Activated CD8-positive, alpha-beta memory T cell treated with anti-CD3 and anti-CD28 coated beads, Interleukin-2, amount 50 U/mL, for 24 hours (primary cell): ENCODE measurements around the gene VNN1.
"Not testable (repeated sequence)": the region's sequence is repeated elsewhere in the genome, so short reads cannot be mapped to it uniquely, and the experiment has no call there.

ENCODE experiments used
- DNase-seq: peaks from one replicate; pipeline ENCODE4 v3.0.0-alpha.2; 2020; ENCODE audit errors: extremely low read depth

VNN1 gene

GRCh38 chr6:132673376-132674094 lies 40.3 kb downstream of the VNN1 start:
- no peak for DNase-seq

- no peak for DNase-seq
Measured at GRCh38 chr6:132671295-132671694, 42.6 kb downstream of the VNN1 start.

- no peak for DNase-seq
Measured at GRCh38 chr6:132669690-132670291, 44.1 kb downstream of the VNN1 start.

GRCh38 chr6:132666118-132666517 lies 47.7 kb downstream of the VNN1 start:
- no peak for DNase-seq

- no peak for DNase-seq
Measured at GRCh38 chr6:132664309-132665034, 49.4 kb downstream of the VNN1 start.

GRCh38 chr6:132663661-132664060 lies 50.2 kb downstream of the VNN1 start:
- no peak for DNase-seq

- no peak for DNase-seq
Measured at GRCh38 chr6:132661906-132662305, 51.9 kb downstream of the VNN1 start.

- DNase-seq, result no peak
Measured at GRCh38 chr6:132659082-132659481, 54.8 kb downstream of the VNN1 start, which contains the start of gene TAAR1. Gene TAAR1, minus strand, starts transcription at chr6:132659182. Its CDS starts 13,179 bp downstream, at chr6:132646003.

- DNase-seq, result no peak
Measured at GRCh38 chr6:132651062-132651461, 62.8 kb downstream of the VNN1 start.

GRCh38 chr6:132650429-132650828 lies 63.4 kb downstream of the VNN1 start:
- DNase-seq, result no peak

GRCh38 chr6:132648828-132649227 lies 65.0 kb downstream of the VNN1 start:
- DNase-seq, result no peak

GRCh38 chr6:132648356-132648755 lies 65.5 kb downstream of the VNN1 start:
- DNase-seq, result no peak

GRCh38 chr6:132643547-132643946 lies 70.3 kb downstream of the VNN1 start:
- no peak for DNase-seq

GRCh38 chr6:132637135-132637534 lies 76.7 kb downstream of the VNN1 start:
- not testable (repeated sequence) for DNase-seq

GRCh38 chr6:132635906-132636305 lies 77.9 kb downstream of the VNN1 start:
- DNase-seq, result not testable (repeated sequence)

- not testable (repeated sequence) for DNase-seq
Measured at GRCh38 chr6:132635288-132635687, 78.6 kb downstream of the VNN1 start.

GRCh38 chr6:132634796-132635195 lies 79.1 kb downstream of the VNN1 start:
- DNase-seq, result no peak

GRCh38 chr6:132633362-132633761 lies 80.5 kb downstream of the VNN1 start:
- no peak for DNase-seq
